Neural progenitor cell (in vitro differentiated cells): Measurements from ENCODE around the gene PCCA.
"Not testable (repeated sequence)": the region's sequence is repeated elsewhere in the genome, so short reads cannot be mapped to it uniquely, and the experiment has no call there.

Experiments used
- CTCF ChIP-seq: fragments of 200-600 bp; sonication (generic); IDR thresholded peaks from 2 replicates; pipeline ENCODE4 v1.5.1; 2017; ENCODE audit warnings: antibody characterized with exemption, mild to moderate bottlenecking
- EZH2 ChIP-seq: fragments of 200-600 bp; sonication (generic); IDR thresholded peaks from 2 replicates; pipeline ENCODE4 v1.6.1; 2017; ENCODE audit warnings: antibody characterized with exemption, mild to moderate bottlenecking, moderate library complexity
- EZH2phosphoT487 ChIP-seq: fragments of 200-600 bp; sonication (generic); IDR thresholded peaks from 2 replicates; pipeline ENCODE4 v1.6.1; 2017; ENCODE audit warnings: antibody characterized with exemption

- TF ChIP-seq CTCF, EZH2phosphoT487, EZH2: not testable (repeated sequence)
Measured at GRCh38 chr13:100079003-100079402, 9.9 kb upstream of the PCCA start.
